ENCODE data around the gene KDM6A. TPM values are rescaled to one million over a fixed set of nuclear protein-coding genes. Genes with fewer than 3 reads are reported as not detected.

The KDM6A gene
- total and polyA plus RNA-seq, 2 donors (not counting 1 experiment from before 2014, with no cell fraction given), result 33.3 to 57.0 TPM

DNA sequence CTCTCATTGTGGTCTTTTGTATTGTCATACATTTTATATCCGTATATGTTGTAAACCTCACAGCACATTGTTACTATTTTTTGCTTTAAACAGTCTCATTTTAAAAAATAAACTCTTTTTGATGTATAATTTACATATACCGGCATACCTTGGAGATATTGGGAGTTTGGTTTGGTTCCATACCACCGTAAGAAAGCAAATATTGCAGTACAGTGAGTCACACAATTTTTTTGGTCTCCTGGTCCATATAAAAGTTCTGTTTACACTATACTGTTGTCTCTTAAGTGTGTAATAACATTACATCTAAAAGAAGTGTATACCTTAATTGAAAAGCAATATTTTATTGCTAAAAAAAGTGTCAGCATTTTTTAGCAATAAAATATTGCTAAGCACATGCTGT is 70.0 kb downstream of the KDM6A start:
- WGBS (ENCODE audit: insufficient coverage), result no CpG with 5 or more reads among the region's 3 CpGs
- Histone ChIP-seq H3K4me3 (ENCODE audit: control extremely low read depth in 1 of 5, extremely low read depth in 1 of 5, insufficient read depth in 1 of 5, low read depth in 2 of 5, low read length in 4 of 5) (no peak overlapping the region), H3K4me2 (replicated peaks; ENCODE audit: low read depth, low read length, poor library complexity, severe bottlenecking) (no peak overlapping the region), H4K20me1 (ENCODE audit: control insufficient read depth, insufficient read depth, low read length, poor library complexity, severe bottlenecking) (peaks cover 79% of the 10 kb centered on the region), H3K9ac (ENCODE audit: low read length) (no peak overlapping the region), H2AFZ (ENCODE audit: insufficient read depth, low read depth, low read length, poor library complexity, severe bottlenecking) (no peak overlapping the region), H3K27me3 (replicated peaks in 1 of 4; ENCODE audit: control extremely low read depth in 1 of 4, control insufficient read depth in 3 of 4, insufficient read depth in 4 of 4, low read length in 3 of 4) (no peaks in the 10 kb centered on the region), H3K36me3 (replicated peaks in 1 of 2; ENCODE audit: control extremely low read depth in 1 of 2, control insufficient read depth in 1 of 2, extremely low read depth in 1 of 2, insufficient read depth in 2 of 2, low read length in 1 of 2) (no peaks in the 10 kb centered on the region), H3K27ac (ENCODE audit: low read length in 2 of 2) (no peak overlapping the region), H3K79me2 (ENCODE audit: control insufficient read depth, insufficient read depth, low read length) (peaks cover 98% of the 10 kb centered on the region), H3K9me3 (ENCODE audit: control extremely low read depth in 1 of 3, control insufficient read depth in 2 of 3, insufficient read depth in 1 of 3, low read length in 2 of 3) (peaks cover 0 to 11% (median 5%) of the 10 kb centered on the region in 3 donors), H3K4me1 (ENCODE audit: control insufficient read depth in 2 of 2, insufficient read depth in 2 of 2, low read length in 2 of 2) (peaks cover 0 to 8% of the 10 kb centered on the region in 2 donors)
- Mint-ChIP-seq H3K4me1 (peaks cover 23% of the 10 kb centered on the region), H3K4me3 (no peak overlapping the region), H3K9me3 (ENCODE audit: insufficient read depth) (no peaks in the 10 kb centered on the region), H3K27ac (no peak overlapping the region), H3K27me3 (no peaks in the 10 kb centered on the region)
- DNase-seq (no peak), ATAC-seq (ENCODE audit: low read depth) (no peak)
- ChIA-PET CTCF (no interaction called here), POLR2A (no interaction called here)
- TF ChIP-seq EZH2 (IDR thresholded peaks at IDR 0.05; ENCODE audit: borderline replicate concordance, insufficient read depth, low read depth, low read length, poor library complexity, severe bottlenecking), result no peak
- intact Hi-C loops (cut with micrococcal nuclease), result no loop called here

DNA sequence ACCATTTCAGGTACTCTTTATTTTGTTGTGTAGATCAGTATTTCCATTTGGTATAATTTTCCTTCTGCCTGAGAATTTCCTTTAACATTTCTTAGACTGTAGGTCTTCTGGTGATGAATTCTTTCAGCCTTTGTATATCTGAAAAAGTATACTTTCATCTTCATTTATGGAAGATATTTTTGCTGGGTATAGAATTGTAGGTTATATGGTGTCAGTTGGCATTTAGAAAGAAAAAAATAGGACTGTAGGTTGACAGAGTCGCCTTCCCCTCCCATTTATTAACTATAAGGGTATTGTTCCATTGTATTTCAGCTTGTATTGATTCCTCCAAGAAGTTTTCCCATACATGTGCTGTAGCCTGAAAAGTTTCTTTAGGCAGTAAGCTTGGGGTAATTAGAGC is 71.9 kb downstream of the KDM6A start:
- H3K36me3 ChIP-seq (replicated peaks in 1 of 2; ENCODE audit: control extremely low read depth in 1 of 2, control insufficient read depth in 1 of 2, extremely low read depth in 1 of 2, insufficient read depth in 2 of 2, low read length in 1 of 2), result no peaks in the 10 kb centered on the region
- peaks cover 98% of the 10 kb centered on the region for H3K79me2 ChIP-seq (ENCODE audit: control insufficient read depth, insufficient read depth, low read length)

More for the DNA sequence above, 71.9 kb downstream of the KDM6A start:
- Histone ChIP-seq H3K9me3 (ENCODE audit: control extremely low read depth in 1 of 3, control insufficient read depth in 2 of 3, insufficient read depth in 1 of 3, low read length in 2 of 3) (peaks cover 0 to 13% (median 5%) of the 10 kb centered on the region in 3 donors), H2AFZ (ENCODE audit: insufficient read depth, low read depth, low read length, poor library complexity, severe bottlenecking) (no peak overlapping the region), H3K9ac (ENCODE audit: low read length) (no peak overlapping the region), H3K4me1 (ENCODE audit: control insufficient read depth in 2 of 2, insufficient read depth in 2 of 2, low read length in 2 of 2) (peaks cover 0 to 6% of the 10 kb centered on the region in 2 donors), H3K27me3 (replicated peaks in 1 of 4; ENCODE audit: control extremely low read depth in 1 of 4, control insufficient read depth in 3 of 4, insufficient read depth in 4 of 4, low read length in 3 of 4) (no peaks in the 10 kb centered on the region), H3K4me3 (ENCODE audit: control extremely low read depth in 1 of 5, extremely low read depth in 1 of 5, insufficient read depth in 1 of 5, low read depth in 2 of 5, low read length in 4 of 5) (no peak overlapping the region), H3K27ac (ENCODE audit: low read length in 2 of 2) (no peak overlapping the region), H4K20me1 (ENCODE audit: control insufficient read depth, insufficient read depth, low read length, poor library complexity, severe bottlenecking) (peaks cover 78% of the 10 kb centered on the region), H3K4me2 (replicated peaks; ENCODE audit: low read depth, low read length, poor library complexity, severe bottlenecking) (no peak overlapping the region)
- intact Hi-C loops (cut with micrococcal nuclease), result no loop called here
- TF ChIP-seq EZH2 (IDR thresholded peaks at IDR 0.05; ENCODE audit: borderline replicate concordance, insufficient read depth, low read depth, low read length, poor library complexity, severe bottlenecking) (no peak), CTCF (IDR thresholded peaks at IDR 0.05) (no peak)
- Mint-ChIP-seq H3K27me3 (no peaks in the 10 kb centered on the region), H3K4me3 (no peak overlapping the region), H3K9me3 (ENCODE audit: insufficient read depth) (no peaks in the 10 kb centered on the region), H3K4me1 (peaks cover 13% of the 10 kb centered on the region), H3K27ac (no peak overlapping the region)
- no peak for ATAC-seq (ENCODE audit: low read depth)
- ChIA-PET CTCF (no interaction called here), POLR2A (no interaction called here)
- WGBS (ENCODE audit: insufficient coverage), result no CpG with 5 or more reads among the region's 1 CpG
- no peak for DNase-seq

All from B cell (primary cell).